H1 (cell line): ENCODE measurements around the gene NR3C2. TPM values are rescaled to one million over a fixed set of nuclear protein-coding genes. Genes with fewer than 3 reads are reported as not detected.

Experiments used
- CTCF ChIA-PET: fragments of 300-600 bp; sonication (Branson Sonifier 250); formaldehyde crosslinking; loops from one replicate; lab custom pipeline; 2021; ENCODE audit not compliant: partially characterized antibody; lab: Charles Lee
- POLR2A ChIA-PET: fragments of 300-600 bp; sonication (Branson Sonifier 250); formaldehyde crosslinking; loops from one replicate; lab custom pipeline; 2021; ENCODE audit warnings: inconsistent platforms; ENCODE audit not compliant: partially characterized antibody; lab: Charles Lee
- DNase-seq, 2 experiments: peaks; one replicate each; pipeline versions ENCODE4 v3.0.0 to v3.0.0-alpha.2; 2010 to 2022; ENCODE audit warnings: low spot score in 2 of 2, low read depth in 1 of 2, mixed read lengths in 1 of 2
- FAIRE-seq: peaks from 2 replicates; lab custom pipeline; 2011; peaks lifted over from hg19 to GRCh38; lab: Jason Lieb, UNC
- H2AFZ ChIP-seq: 2 replicates; pipeline ENCODE4 v1.8.1; 2012; ENCODE audit warnings: low read length, inconsistent platforms
- H2AK5ac ChIP-seq: 2 replicates; pipeline ENCODE4 v1.6.1; 2013; ENCODE audit warnings: low read depth, low read length
- H2BK120ac ChIP-seq: replicated peaks from 2 replicates; pipeline ENCODE3; 2013; ENCODE audit warnings: low read depth, low read length, inconsistent platforms
- H2BK12ac ChIP-seq: 2 replicates; pipeline ENCODE4 v1.6.1; 2013; ENCODE audit warnings: low read depth, low read length
- H2BK15ac ChIP-seq: 2 replicates; pipeline ENCODE4 v1.6.1; 2013; ENCODE audit warnings: low read length
- H2BK20ac ChIP-seq: 2 replicates; pipeline ENCODE4 v1.6.1; 2013; ENCODE audit warnings: low read length
- H2BK5ac ChIP-seq: 2 replicates; pipeline ENCODE4 v1.6.1; 2013; ENCODE audit warnings: low read depth, low read length
- H3K14ac ChIP-seq: 2 replicates; pipeline ENCODE4 v1.6.1; 2013; ENCODE audit warnings: inconsistent platforms; ENCODE audit not compliant: insufficient read length
- H3K18ac ChIP-seq: 2 replicates; pipeline ENCODE4 v1.6.1; 2013; ENCODE audit warnings: low read length; ENCODE audit errors: extremely low read depth
- H3K23ac ChIP-seq: 2 replicates; pipeline ENCODE4 v1.6.1; 2013; ENCODE audit warnings: inconsistent platforms; ENCODE audit not compliant: insufficient read length
- H3K23me2 ChIP-seq: 2 replicates; pipeline ENCODE4 v1.6.1; 2013; ENCODE audit warnings: low read depth, low read length
- H3K27ac ChIP-seq: 2 replicates; pipeline ENCODE4 v1.6.1; 2011; ENCODE audit warnings: low read depth, low read length, inconsistent platforms
- H3K27me3 ChIP-seq, 4 experiments: replicated peaks in 1 of 4; 1 replicate in 1 of 4; 2 replicates in 3 of 4; pipeline versions ENCODE4 v1.6.1 to v1.8.1; 2011 to 2013; ENCODE audit warnings: low read length in 3 of 4, mild to moderate bottlenecking in 3 of 4, inconsistent platforms in 2 of 4, mixed read lengths in 2 of 4, moderate library complexity in 1 of 4; ENCODE audit not compliant: control insufficient read depth in 3 of 4, insufficient read depth in 3 of 4; ENCODE audit errors: extremely low read depth in 1 of 4
- H3K36me3 ChIP-seq, 4 experiments: 2 replicates each; pipeline versions ENCODE4 v1.6.1 to v1.8.1; 2011 to 2013; ENCODE audit warnings: mild to moderate bottlenecking in 4 of 4, low read length in 3 of 4, moderate library complexity in 2 of 4, control low read depth in 1 of 4, inconsistent platforms in 1 of 4; ENCODE audit not compliant: insufficient read depth in 4 of 4, control insufficient read depth in 2 of 4
- H3K4ac ChIP-seq: replicated peaks from 2 replicates; pipeline ENCODE3; 2013; ENCODE audit warnings: low read length, low read depth, mixed read lengths, inconsistent platforms; ENCODE audit not compliant: insufficient read length
- H3K4me1 ChIP-seq, 4 experiments: replicated peaks in 1 of 4; 1 replicate in 1 of 4; 2 replicates in 3 of 4; pipeline versions ENCODE4 v1.6.1 to v1.8.1; 2011 to 2013; ENCODE audit warnings: low read length in 3 of 4, inconsistent platforms in 2 of 4, mixed read lengths in 1 of 4; ENCODE audit not compliant: insufficient read depth in 4 of 4, control insufficient read depth in 3 of 4
- H3K4me2 ChIP-seq, 2 experiments: 2 replicates each; pipeline versions ENCODE4 v1.6.1 to v1.8.1; 2011 to 2013; ENCODE audit warnings: low read depth in 2 of 2, low read length in 2 of 2, control low read depth in 1 of 2, inconsistent platforms in 1 of 2, mild to moderate bottlenecking in 1 of 2; ENCODE audit not compliant: insufficient read depth in 1 of 2
- H3K4me3 ChIP-seq, 4 experiments: fragments of 200-600, 300-600 bp in 1 of 4; sonication (generic), shearing (Covaris generic), sonication (Bioruptor Twin) in 1 of 4; 2 replicates each; pipeline versions ENCODE4 v1.5.1 to v1.8.1; 2011 to 2016; ENCODE audit warnings: low read length in 4 of 4, low read depth in 3 of 4, control low read depth in 2 of 4, inconsistent platforms in 2 of 4, mild to moderate bottlenecking in 2 of 4, mixed read lengths in 1 of 4, moderate library complexity in 1 of 4; ENCODE audit not compliant: insufficient read depth in 2 of 4; ENCODE audit errors: extremely low read depth in 1 of 4
- H3K56ac ChIP-seq: replicated peaks from 2 replicates; pipeline ENCODE3; 2013; ENCODE audit warnings: low read depth, mild to moderate bottlenecking, mixed read lengths, low read length, inconsistent platforms; ENCODE audit not compliant: insufficient read length
- H3K79me1 ChIP-seq: 2 replicates; pipeline ENCODE4 v1.6.1; 2013; ENCODE audit warnings: low read depth, low read length, control low read depth
- H3K79me2 ChIP-seq, 2 experiments: 2 replicates each; pipeline versions ENCODE4 v1.6.1 to v1.8.1; 2012 to 2013; ENCODE audit warnings: low read length in 2 of 2, mild to moderate bottlenecking in 2 of 2, inconsistent platforms in 1 of 2; ENCODE audit not compliant: insufficient read depth in 2 of 2, control insufficient read depth in 1 of 2
- H3K9ac ChIP-seq, 4 experiments: replicated peaks in 1 of 4; 1 replicate in 1 of 4; 2 replicates in 3 of 4; pipeline versions ENCODE4 v1.6.1 to v1.8.1; 2011 to 2013; ENCODE audit warnings: low read depth in 3 of 4, low read length in 3 of 4, control low read depth in 2 of 4, mild to moderate bottlenecking in 2 of 4, moderate library complexity in 2 of 4, inconsistent platforms in 1 of 4; ENCODE audit errors: extremely low read depth in 1 of 4
- H3K9me3 ChIP-seq, 2 experiments: 2 replicates each; pipeline versions ENCODE4 v1.6.1 to v1.8.1; 2012 to 2013; ENCODE audit warnings: mild to moderate bottlenecking in 2 of 2, moderate library complexity in 2 of 2, control low read depth in 1 of 2, inconsistent platforms in 1 of 2, low read depth in 1 of 2, low read length in 1 of 2, mixed read lengths in 1 of 2; ENCODE audit not compliant: insufficient read depth in 2 of 2
- H4K20me1 ChIP-seq, 2 experiments: replicated peaks in 1 of 2; 2 replicates each; pipeline versions ENCODE3 to v1.8.1; 2011 to 2013; ENCODE audit warnings: inconsistent platforms in 2 of 2, low read length in 2 of 2, mild to moderate bottlenecking in 1 of 2; ENCODE audit not compliant: insufficient read depth in 2 of 2, control insufficient read depth in 1 of 2
- H4K5ac ChIP-seq: 2 replicates; pipeline ENCODE4 v1.6.1; 2013; ENCODE audit warnings: low read length, low read depth, mixed read lengths, inconsistent platforms; ENCODE audit not compliant: insufficient read length
- H4K8ac ChIP-seq: 2 replicates; pipeline ENCODE4 v1.8.0; 2013; ENCODE audit warnings: mild to moderate bottlenecking, moderate library complexity, low read length, inconsistent platforms; ENCODE audit not compliant: insufficient read depth; ENCODE audit errors: extremely low read depth
- H4K91ac ChIP-seq: replicated peaks from 2 replicates; pipeline ENCODE3; 2013; ENCODE audit warnings: low read length, mixed read lengths, inconsistent platforms; ENCODE audit not compliant: insufficient read length
- CTCF ChIP-seq, 3 experiments: IDR thresholded peaks; 1 replicate in 2 of 3; 2 replicates in 1 of 3; pipeline versions ENCODE4 v1.5.1 to v1.6.1; 2011; ENCODE audit warnings: low read length in 3 of 3, mild to moderate bottlenecking in 3 of 3, inconsistent platforms in 2 of 3, low read depth in 1 of 3, moderate library complexity in 1 of 3; ENCODE audit not compliant: insufficient read depth in 1 of 3; ENCODE audit errors: control extremely low read depth in 1 of 3
- GABPA ChIP-seq: IDR thresholded peaks from 2 replicates; pipeline ENCODE4 v1.6.1; 2011; ENCODE audit warnings: mild to moderate bottlenecking, low read length, moderate library complexity, borderline replicate concordance; ENCODE audit not compliant: insufficient read depth
- PHF8 ChIP-seq: fragments of 200-600 bp; sonication (generic); conservative IDR thresholded peaks from 2 replicates; pipeline ENCODE4 v1.7.1; 2012; ENCODE audit warnings: low read depth, mild to moderate bottlenecking, inconsistent platforms, low read length, moderate library complexity
- RAD21 ChIP-seq, 2 experiments: IDR thresholded peaks in 1 of 2; conservative IDR thresholded peaks in 1 of 2; 2 replicates each; pipeline ENCODE4 v1.6.1; 2011; ENCODE audit warnings: low read depth in 2 of 2, low read length in 2 of 2, improper control_type of control experiment in 1 of 2, inconsistent platforms in 1 of 2, mild to moderate bottlenecking in 1 of 2, moderate library complexity in 1 of 2
- WGBS, 2 experiments: shearing (Covaris generic) in 1 of 2; methylation state at CpG; one replicate each; pipeline versions ENCODE4 v1.1.6 to v1.1.7; 2013 to 2015; ENCODE audit warnings: low lambda C conversion rate in 2 of 2, mixed read lengths in 2 of 2, inconsistent platforms in 1 of 2, low coverage in 1 of 2, missing lambda C conversion rate in 1 of 2; ENCODE audit not compliant: insufficient replicate concordance in 2 of 2, insufficient coverage in 1 of 2, insufficient read length in 1 of 2; ENCODE audit errors: extremely low coverage in 1 of 2, missing lambda C conversion rate in 1 of 2; 5-methylcytosine and 5-hydroxymethylcytosine counted together
- polyA plus RNA-seq, 7 experiments: library from polyadenylated mRNA; depleted of rRNA in 3 of 7; stranded (reverse) in 5 of 7; unstranded in 2 of 7; fragments of >200 nt in 5 of 7; fragments of 200-250 nt in 2 of 7; gene quantifications; 1 replicate in 5 of 7; 2 replicates in 1 of 7; 4 replicates in 1 of 7; pipeline versions ENCODE4 v1.2.1 to v1.2.3, GENCODE V29; 2011 to 2013; ENCODE audit warnings: missing spikeins in 2 of 7, mixed read lengths in 2 of 7
- total RNA-seq: library from RNA; stranded (reverse); fragmentation: NEBNext Ultra II Directional; extraction: Animal tissue kit (Norgen Biotek cat#: 25700); gene quantifications from 2 replicates; pipeline ENCODE4 v1.2.1, GENCODE V29; 2021

Gene NR3C2
- total and polyA plus RNA-seq, 2 of the 8 experiments (the other 6 are each of a cell fraction or from before 2014, with no cell fraction given) = 0.80 to 3.9 TPM

GRCh38 chr4:148438047-148438446, 4.2 kb downstream of the NR3C2 start:
- Histone ChIP-seq H4K91ac (no peak overlapping the region), H3K4ac (no peak overlapping the region), H3K23me2 (peaks cover 9% of the 10 kb centered on the region; the same call in 1 of the 2 replicates), H3K79me1 (no peaks in the 10 kb centered on the region), H3K4me1 (peaks cover 1 to 6% (median 2%) of the 10 kb centered on the region in 4 experiments; a peak in 4 of 7 replicates), H4K5ac (no peak overlapping the region), H2BK15ac (no peak overlapping the region), H3K9ac (no peak overlapping the region), H3K9me3 (no peaks in the 10 kb centered on the region), H2BK120ac (no peak overlapping the region), H3K56ac (no peak overlapping the region), H3K36me3 (no peaks in the 10 kb centered on the region), H2AK5ac (no peak overlapping the region), H3K18ac (no peak overlapping the region), H3K27ac (no peak overlapping the region), H3K14ac (no peak overlapping the region), H3K23ac (no peak overlapping the region), H2BK5ac (no peak overlapping the region), H3K79me2 (no peaks in the 10 kb centered on the region), H3K27me3 (peaks cover 0 to 7% (median 3%) of the 10 kb centered on the region in 4 experiments; a peak in 5 of 7 replicates), H2AFZ (no peak overlapping the region), H3K4me2 (no peak overlapping the region), H4K8ac (no peak overlapping the region), H4K20me1 (no peaks in the 10 kb centered on the region), H2BK12ac (no peak overlapping the region), H3K4me3 (no peak overlapping the region), H2BK20ac (no peak overlapping the region)
- no peak for DNase-seq
- peak in 2 of 3 experiments; percentile 13 to 24; a peak in 2 of 4 replicates for TF ChIP-seq CTCF (IDR thresholded peaks at IDR 0.05; ENCODE audit: control extremely low read depth in 1 of 3, insufficient read depth in 1 of 3, low read depth in 1 of 3, low read length in 3 of 3)
- peak; percentile 58 to 65 for TF ChIP-seq RAD21 (IDR thresholded peaks at IDR 0.05 in 1 of 2, conservative IDR thresholded peaks at IDR 0.05 in 1 of 2; ENCODE audit: low read depth in 2 of 2, low read length in 2 of 2)
- no peak for TF ChIP-seq PHF8
- no peak for TF ChIP-seq GABPA
- ChIA-PET POLR2A (no interaction called here), CTCF (interaction anchor here (0.9 to 1.1 kb wide), 2 partner anchors 239 to 574 kb away, joined by 3 read pairs; no protein-coding TSS in a partner anchor)
- no peak for FAIRE-seq
- WGBS, 2 experiments = 86% methylated on average over 2 of the region's 2 CpGs; no CpG with 5 or more reads in 1 of the 2 experiments
